Chondrocyte (in vitro differentiated cells): ENCODE measurements around the gene SPTY2D1. TPM values are rescaled to one million over a fixed set of nuclear protein-coding genes. Genes with fewer than 3 reads are reported as not detected.

Experiments used
- DNase-seq: peaks from one replicate; pipeline ENCODE4 v3.0.0; 2021; ENCODE audit warnings: mixed read lengths, low spot score
- H3K27ac Mint-ChIP-seq: one replicate; pipeline ENCODE4 v1.8.0; 2021; ENCODE audit warnings: mild to moderate bottlenecking, moderate library complexity, mixed read lengths; ENCODE audit not compliant: unreplicated experiment
- H3K27me3 Mint-ChIP-seq: 2 replicates; pipeline ENCODE4 v1.8.0; 2021; ENCODE audit warnings: low read depth, mixed read lengths
- H3K36me3 Mint-ChIP-seq: 2 replicates; pipeline ENCODE4 v1.8.0; 2021; ENCODE audit warnings: low read depth, mixed read lengths
- H3K4me1 Mint-ChIP-seq: 2 replicates; pipeline ENCODE4 v1.8.0; 2021; ENCODE audit warnings: low read depth, mild to moderate bottlenecking, mixed read lengths
- H3K4me3 Mint-ChIP-seq: one replicate; pipeline ENCODE4 v1.8.0; 2021; ENCODE audit warnings: mild to moderate bottlenecking, moderate library complexity, mixed read lengths; ENCODE audit not compliant: unreplicated experiment
- H3K9me3 Mint-ChIP-seq: 2 replicates; pipeline ENCODE4 v1.8.0; 2021; ENCODE audit warnings: low read depth, mixed read lengths
- total RNA-seq: library from RNA; stranded (reverse); gene quantifications from 3 replicates; pipeline ENCODE4 v1.2.1, GENCODE V29; 2021
- TF ChIP-seq, protein P1 (sequence below): fragments of 200-600 bp; sonication (generic); IDR thresholded peaks from 2 replicates; pipeline ENCODE4 v1.5.0; 2021; ENCODE audit warnings: antibody characterized with exemption, mild to moderate bottlenecking, moderate library complexity

The SPTY2D1 gene
- total RNA-seq, 1 donor from 2014 or later = 20.4 TPM

DNA sequence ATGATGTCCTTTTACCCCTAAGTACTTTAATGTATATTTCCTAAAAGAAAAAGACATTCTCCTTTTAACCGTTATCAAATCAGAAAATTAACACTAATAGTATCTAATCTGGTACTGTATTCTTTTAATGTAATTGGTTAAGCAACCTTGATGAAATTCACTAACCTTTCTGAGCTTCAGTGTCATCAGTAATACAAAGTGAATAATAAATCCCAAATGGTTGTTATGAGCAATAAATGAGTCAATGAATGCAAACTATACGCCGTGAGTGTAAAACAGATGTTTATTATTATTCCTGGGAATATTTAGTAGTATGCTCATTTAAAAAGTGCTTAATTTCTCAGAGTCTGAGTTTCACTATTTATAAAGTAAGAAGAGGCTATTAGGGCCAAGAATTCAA, 67.1 kb downstream of the SPTY2D1 start:
- Mint-ChIP-seq H3K27ac (no peak overlapping the region), H3K4me1 (peaks cover 19% of the 10 kb centered on the region), H3K36me3 (peaks cover 7% of the 10 kb centered on the region), H3K4me3 (no peak overlapping the region), H3K27me3 (no peaks in the 10 kb centered on the region), H3K9me3 (no peaks in the 10 kb centered on the region)
- no peak for DNase-seq
- TF ChIP-seq, protein P1, sequence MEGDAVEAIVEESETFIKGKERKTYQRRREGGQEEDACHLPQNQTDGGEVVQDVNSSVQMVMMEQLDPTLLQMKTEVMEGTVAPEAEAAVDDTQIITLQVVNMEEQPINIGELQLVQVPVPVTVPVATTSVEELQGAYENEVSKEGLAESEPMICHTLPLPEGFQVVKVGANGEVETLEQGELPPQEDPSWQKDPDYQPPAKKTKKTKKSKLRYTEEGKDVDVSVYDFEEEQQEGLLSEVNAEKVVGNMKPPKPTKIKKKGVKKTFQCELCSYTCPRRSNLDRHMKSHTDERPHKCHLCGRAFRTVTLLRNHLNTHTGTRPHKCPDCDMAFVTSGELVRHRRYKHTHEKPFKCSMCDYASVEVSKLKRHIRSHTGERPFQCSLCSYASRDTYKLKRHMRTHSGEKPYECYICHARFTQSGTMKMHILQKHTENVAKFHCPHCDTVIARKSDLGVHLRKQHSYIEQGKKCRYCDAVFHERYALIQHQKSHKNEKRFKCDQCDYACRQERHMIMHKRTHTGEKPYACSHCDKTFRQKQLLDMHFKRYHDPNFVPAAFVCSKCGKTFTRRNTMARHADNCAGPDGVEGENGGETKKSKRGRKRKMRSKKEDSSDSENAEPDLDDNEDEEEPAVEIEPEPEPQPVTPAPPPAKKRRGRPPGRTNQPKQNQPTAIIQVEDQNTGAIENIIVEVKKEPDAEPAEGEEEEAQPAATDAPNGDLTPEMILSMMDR = no peak

DNA sequence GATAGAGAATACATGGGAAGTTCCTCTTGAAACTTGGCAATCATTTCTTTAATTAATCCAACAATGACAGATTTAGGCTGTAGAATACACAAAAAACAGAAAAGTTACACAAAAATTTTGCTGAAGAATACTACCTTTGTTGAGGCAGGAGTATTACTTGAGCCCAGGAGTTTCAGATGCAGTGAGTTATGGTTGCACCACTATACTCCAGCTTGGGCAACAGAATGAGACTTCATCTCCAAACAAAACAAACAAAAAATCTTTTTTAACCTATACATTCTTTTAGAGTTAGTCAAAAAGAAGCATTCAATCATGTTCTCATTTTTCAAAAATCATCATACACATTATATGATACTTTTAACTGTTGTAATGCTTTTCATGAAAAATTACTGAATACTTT, 67.7 kb downstream of the SPTY2D1 start:
- Mint-ChIP-seq H3K27me3 (no peaks in the 10 kb centered on the region), H3K9me3 (no peaks in the 10 kb centered on the region), H3K27ac (no peak overlapping the region), H3K4me1 (peaks cover 19% of the 10 kb centered on the region), H3K4me3 (no peak overlapping the region), H3K36me3 (peaks cover 6% of the 10 kb centered on the region)
- DNase-seq = no peak
- TF ChIP-seq, protein P1 = no peak

DNA sequence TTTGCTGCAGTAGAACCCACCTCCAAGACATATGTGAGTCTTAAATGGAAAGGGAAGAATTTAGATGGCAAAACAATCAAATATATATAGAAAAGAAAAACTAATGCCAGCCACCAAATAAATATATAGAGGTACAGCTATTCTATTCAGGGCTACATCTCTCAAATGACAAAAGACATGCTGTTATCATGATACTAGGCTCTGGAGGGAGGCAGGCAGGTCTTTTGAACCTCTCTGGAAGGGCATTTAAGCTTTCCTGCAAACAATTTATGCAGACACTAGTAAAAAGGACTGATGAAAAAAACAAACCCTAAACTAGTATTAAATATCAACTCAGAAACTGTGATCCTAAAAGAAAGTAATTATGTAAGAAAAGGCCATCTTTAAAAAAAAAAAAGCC, 70.0 kb downstream of the SPTY2D1 start:
- peaks cover 8% of the 10 kb centered on the region for H3K36me3 Mint-ChIP-seq
- peaks cover 19% of the 10 kb centered on the region for H3K4me1 Mint-ChIP-seq
- H3K9me3 Mint-ChIP-seq = no peaks in the 10 kb centered on the region
- TF ChIP-seq, protein P1 = no peak
- no peak for DNase-seq
- no peak overlapping the region for H3K27ac Mint-ChIP-seq
- no peaks in the 10 kb centered on the region for H3K27me3 Mint-ChIP-seq
- no peak overlapping the region for H3K4me3 Mint-ChIP-seq

DNA sequence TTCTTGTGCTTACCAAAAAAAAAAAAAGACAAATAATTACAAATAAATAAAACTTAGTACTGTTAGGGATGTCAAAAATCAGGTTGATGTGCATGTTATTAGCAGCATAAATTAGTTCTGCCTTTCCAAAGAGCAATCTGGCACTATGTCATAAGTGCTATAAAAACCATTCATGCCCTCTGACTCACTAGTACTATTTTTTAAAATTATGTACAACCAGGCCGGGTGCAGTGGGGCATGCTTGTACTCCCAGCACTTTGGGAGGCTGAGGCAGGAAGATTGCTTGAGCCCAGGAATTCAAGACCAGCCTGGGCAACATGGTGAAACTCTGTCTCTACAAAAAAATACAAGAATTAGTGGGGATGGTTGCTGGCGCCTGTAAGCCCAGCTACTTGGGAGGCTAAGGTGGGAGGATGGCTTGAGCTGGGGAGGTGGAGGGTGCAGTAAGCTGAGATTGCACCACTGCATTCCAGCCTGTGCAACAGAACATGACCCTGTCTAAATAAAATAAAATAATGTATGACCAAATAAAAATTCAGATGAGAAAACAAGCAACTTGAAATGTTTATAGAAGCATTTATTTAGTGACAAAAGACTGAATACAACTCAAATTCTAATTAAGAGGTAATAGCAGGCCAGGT, 70.9 kb downstream of the SPTY2D1 start:
- no peak for DNase-seq
- H3K4me3 Mint-ChIP-seq = no peak overlapping the region

More for the DNA sequence above, 70.9 kb downstream of the SPTY2D1 start:
- H3K9me3 Mint-ChIP-seq = no peaks in the 10 kb centered on the region
- peaks cover 9% of the 10 kb centered on the region for H3K36me3 Mint-ChIP-seq
- TF ChIP-seq, protein P1 = no peak
- H3K27me3 Mint-ChIP-seq = no peaks in the 10 kb centered on the region
- H3K4me1 Mint-ChIP-seq = peaks cover 17% of the 10 kb centered on the region
- H3K27ac Mint-ChIP-seq = no peak overlapping the region

Other genes starting within 250 kb of the SPTY2D1 start
- 427 to 1,078 TPM (median 1,049 TPM) in 3 replicates for gene LDHA, start 239.8 kb downstream of the SPTY2D1 start, total RNA-seq
- 0.26 to 0.62 TPM (median 0.48 TPM) in 3 replicates for gene LDHC, start 222.0 kb downstream of the SPTY2D1 start, total RNA-seq
- gene LDHAL6A, start 178.5 kb downstream of the SPTY2D1 start, total RNA-seq = not detected in 3 replicates
- gene TSG101, start 107.4 kb downstream of the SPTY2D1 start, total RNA-seq = 54.7 to 59.8 TPM (median 55.4 TPM) in 3 replicates
- gene UEVLD, start 45.6 kb downstream of the SPTY2D1 start, total RNA-seq = 21.2 to 26.7 TPM (median 21.4 TPM) in 3 replicates
- 2.2 to 4.6 TPM (median 4.1 TPM) in 3 replicates for gene MISFA, start 34.6 kb downstream of the SPTY2D1 start, total RNA-seq
- 3.1 to 3.6 TPM (median 3.5 TPM) in 3 replicates for gene TMEM86A, start 64.4 kb upstream of the SPTY2D1 start, total RNA-seq
- not detected in 3 replicates for gene IGSF22, start 91.8 kb upstream of the SPTY2D1 start, total RNA-seq
- gene PTPN5, start 157.5 kb upstream of the SPTY2D1 start, total RNA-seq = not detected in 3 replicates